NCI-H187 (cell line): ENCODE results near the gene ADARB2.
"Not testable (repeated sequence)": the region's sequence is repeated elsewhere in the genome, so short reads cannot be mapped to it uniquely, and the experiment has no call there.

ENCODE experiments used
- DNase-seq, 2 experiments: peaks; one replicate each; lab custom pipeline; 2025; lab: John Stamatoyannopoulos, UW

Gene ADARB2

DNA sequence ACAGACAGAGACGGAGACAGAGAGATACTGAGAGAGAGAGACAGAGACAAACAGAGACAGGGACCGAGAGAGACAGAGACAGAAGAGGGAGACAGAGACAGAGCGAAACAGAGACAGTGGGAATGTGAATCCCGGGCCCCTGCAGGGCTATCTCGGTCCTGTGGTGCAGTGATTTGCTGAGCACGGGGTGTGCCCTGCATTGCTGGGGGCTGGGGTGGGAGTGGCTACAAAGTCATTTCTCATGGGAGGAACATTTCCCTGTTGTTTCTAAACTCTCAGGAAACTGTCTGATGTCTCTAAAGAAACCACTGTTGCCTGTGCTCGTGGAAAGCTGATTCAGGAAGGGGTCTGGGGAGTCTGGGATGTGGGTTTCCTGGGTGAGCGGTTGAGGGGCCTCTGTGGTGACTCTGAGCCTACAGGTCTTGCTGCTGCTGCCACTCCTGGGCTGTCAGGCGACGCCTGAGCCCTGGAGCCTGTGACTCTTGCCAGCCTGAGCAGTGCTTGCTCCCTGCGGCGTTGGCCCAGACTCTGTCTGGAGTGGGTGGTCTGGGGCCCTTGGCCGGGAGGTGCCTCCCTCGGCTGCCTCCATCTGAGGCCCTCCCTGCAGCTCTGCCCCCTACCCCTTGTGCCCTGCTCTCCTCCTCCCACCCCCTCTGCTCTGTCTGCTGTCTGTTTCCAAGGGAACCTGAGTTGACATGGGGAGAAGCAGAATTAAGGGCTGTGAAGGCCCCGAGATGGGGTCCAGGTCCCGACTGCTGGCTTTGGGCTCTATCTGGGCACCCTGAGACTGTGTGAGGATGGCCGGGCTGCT lies 389.2 kb downstream of the ADARB2 start:
- DNase-seq, result no peak

DNA sequence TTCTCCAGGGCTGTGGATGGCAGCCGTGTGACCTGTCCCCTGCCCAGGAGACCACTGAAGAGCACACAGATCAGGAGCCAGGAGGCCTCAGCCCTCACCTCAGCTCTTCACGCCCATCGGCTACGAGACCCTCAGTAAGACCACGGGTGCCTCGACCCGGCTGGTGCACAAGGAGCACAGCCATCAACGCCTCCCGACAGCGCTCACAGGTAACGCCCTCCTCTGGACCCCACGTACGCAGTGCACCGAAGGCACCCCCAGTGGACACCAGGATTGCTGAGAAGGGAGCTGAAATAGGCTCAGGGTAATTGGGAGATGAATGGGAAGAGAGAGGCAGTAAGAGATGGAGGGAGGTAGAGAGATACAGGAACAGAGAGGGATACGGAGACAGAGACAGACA lies 389.8 kb downstream of the ADARB2 start:
- no peak for DNase-seq

DNA sequence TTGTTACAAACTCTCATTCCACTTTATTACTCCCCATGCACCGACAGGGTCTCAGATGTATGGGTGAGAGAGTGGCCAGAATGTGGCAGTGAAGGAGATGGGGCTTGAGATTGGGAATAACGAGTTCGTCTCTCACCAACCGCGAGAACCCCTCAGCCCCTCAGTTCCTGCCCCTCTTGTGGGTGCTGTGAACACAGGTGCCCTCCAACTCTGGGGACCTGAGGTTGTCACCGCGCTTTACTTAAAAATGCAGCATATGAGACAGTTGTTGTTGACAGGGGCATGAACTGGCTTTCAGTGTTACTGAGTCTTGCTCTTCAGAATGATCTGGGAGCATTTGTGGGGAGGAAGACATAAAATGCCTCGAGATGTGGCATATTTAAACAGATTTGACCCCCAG lies 391.1 kb downstream of the ADARB2 start:
- no peak for DNase-seq

DNA sequence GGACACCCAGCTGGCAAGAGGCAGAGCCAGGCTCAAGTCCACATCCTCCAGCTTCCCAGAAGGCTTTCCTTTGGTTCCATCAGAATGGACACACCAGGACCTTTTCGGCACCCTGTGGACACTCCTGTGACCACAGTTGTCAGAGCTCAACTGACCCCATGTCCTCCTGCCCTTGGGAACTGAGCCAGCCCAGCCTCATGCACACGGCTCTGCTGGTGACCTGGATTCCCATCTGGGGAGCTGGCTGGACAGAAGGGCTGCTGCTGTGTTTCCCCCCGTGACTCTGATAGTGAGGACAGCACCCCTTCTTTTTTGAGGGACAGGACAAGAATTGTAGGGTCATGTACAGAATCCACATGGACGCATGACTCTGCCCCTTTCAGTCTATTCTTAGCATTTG lies 392.0 kb downstream of the ADARB2 start:
- no peak for DNase-seq

DNA sequence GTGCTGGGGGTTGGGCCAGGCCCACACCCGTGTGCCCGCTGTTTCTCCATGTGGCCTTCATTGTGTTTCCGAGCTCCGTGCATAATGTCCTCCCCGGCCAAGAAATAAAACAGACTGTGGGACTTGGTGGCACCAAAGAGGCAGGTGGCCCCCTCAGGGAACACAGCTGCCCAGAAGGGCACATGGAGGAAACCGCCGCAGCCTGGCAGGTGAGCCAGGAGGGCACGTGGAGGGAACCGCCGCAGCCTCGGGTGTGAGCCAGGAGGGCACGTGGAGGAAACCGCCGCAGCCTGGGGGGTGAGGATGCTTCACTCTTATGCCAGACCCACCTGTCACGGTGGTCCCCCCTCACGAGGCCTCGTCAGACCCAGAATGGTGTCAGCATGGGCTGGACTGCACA lies 392.5 kb downstream of the ADARB2 start:
- DNase-seq, result no peak

DNA sequence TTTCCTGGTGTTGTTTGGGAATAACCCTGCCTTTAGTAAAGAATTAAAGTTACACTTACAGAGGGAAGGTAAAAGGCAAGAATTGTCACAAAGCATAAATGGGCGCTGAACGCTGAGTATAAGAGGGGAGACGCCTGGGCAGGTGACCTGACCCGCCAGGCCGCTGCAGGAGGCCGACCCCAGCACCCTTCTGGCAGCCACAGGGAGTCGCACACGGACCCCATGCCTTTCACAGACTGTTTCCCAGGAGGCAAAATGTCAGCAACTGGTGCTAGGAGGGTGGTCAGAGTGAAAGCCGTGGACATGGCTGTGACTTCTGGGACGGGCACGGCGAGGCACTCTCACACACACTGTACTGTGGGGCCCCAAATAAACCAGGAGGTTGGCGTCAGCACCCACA lies 392.9 kb downstream of the ADARB2 start:
- no peak for DNase-seq

DNA sequence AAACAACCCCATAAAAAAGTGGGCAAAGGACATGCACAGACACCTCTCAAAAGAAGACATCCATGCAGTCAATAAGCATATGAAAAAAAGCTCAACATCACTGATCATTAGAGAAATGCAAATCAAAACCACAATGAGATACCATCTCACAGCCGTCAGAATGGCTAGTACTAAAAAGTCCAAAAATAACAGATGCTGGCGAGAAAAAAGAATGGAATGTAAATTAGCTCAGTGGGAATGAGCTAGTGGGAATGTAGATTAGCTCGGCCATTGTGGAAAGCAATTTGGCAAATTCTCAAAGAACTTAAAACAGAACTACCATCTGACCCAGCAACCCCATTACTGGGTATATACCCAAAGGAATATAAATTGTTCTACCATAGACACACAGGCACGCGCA lies 394.1 kb downstream of the ADARB2 start:
- DNase-seq, result no peak

DNA sequence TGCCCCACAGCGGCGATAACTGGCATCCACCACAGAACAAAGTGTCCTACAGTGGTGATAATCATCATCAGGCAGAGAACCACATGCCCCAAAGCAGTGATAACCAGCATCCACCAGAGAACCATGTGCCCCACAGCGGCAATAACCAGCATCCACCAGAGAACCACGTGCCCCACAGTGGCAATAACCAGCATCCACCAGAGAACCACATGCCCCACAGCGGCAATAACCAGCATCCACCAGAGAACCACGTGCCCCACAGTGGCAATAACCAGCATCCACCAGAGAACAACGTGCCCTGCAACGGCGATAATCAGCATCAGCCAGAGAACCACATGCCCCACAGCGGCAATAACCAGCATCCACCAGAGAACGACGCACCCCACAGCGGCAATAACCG lies 396.3 kb downstream of the ADARB2 start:
- not testable (repeated sequence) for DNase-seq

DNA sequence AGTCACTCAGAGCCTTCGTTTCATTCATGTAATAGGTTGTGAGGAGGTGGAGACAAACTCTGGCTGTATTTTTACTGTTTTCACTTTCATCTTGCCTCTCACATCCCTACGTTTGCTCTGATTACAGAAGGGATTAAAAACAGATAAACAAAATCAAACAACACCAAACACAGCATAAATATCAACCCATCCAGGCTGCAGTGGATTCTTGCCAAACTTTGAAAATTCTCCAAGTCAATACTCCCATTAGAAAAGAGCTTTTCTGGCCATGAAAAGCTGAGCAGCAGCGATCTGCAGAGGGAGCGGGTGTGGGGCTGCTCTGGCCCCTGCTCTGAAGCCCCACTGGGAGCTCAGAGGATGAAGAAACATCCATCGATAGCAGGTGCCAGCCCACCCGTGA lies 397.9 kb downstream of the ADARB2 start:
- no peak for DNase-seq

DNA sequence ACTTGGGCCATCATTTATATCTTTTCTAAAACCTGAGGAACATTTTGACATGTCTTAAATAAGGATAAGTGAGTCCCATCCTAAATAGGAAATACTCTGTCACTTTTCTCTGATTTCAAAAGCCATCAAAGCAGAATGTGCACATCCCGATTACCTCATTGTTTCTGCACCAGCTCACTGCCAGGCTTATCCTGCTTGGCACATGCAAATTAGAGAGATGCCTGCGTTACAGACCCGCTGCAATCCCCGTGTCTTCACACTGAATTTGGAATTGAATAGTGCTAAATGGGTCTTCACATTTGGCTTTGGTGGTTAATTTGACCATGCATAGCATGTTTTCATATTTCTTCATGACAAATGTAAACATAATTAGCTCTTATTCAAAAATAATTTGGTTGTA lies 401.7 kb downstream of the ADARB2 start:
- no peak for DNase-seq

DNA sequence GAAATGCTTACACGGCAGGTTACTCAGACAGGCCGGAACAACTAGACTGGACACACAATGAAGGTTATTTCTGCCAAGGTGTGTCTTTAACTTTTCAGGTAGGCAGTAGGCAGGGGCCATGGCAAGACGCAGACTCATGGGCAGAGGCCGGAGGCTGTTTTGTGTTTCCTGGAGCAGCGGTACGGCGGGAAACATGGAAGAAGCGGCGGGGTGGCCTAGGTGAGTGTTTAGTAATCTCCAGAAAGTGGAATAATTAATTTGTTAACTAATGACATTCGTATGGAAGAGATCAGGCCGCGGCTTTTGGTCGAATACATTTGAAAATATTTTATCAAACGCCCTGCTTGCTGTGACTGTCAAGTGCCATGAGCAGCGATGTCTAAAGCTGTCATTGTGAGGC lies 403.3 kb downstream of the ADARB2 start:
- no peak for DNase-seq

DNA sequence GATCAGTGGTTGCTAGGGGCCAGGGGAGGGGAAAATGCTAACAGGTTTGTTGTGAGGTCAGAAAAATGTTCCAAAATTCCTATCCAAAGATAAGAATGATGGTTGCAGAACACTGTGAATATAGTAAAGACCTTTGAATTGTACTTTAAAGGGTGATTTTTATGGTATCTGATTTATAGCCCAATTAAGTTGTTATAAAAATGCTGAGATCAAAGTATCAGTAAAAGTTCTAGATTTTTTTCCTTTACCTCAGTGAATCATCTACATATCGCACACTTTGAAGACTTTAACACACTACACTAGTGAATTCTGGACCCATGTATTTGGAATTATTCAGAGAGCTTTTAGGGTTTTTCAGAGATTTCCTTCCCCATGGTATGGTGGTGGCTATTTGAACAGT lies 405.8 kb downstream of the ADARB2 start:
- no peak for DNase-seq

DNA sequence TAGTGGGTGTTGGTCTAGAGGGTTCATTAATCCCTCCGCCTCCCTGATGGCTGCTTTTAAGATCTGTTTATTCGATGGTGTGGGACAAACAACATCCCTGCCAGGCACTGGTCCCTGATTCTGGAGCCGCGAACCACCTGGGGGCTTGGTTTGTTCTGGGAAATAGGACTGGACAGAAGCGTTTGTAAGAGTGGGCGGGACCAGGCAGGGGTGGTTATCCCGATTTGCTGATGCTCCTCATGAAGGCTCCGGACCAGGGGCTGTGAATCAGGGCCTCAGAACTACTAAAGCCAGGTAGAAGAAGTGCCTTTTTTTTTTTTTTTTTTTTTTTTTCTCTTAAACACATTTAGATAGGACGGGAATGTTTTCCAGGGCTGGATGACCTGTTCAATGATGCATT lies 407.7 kb downstream of the ADARB2 start:
- DNase-seq, result no peak

DNA sequence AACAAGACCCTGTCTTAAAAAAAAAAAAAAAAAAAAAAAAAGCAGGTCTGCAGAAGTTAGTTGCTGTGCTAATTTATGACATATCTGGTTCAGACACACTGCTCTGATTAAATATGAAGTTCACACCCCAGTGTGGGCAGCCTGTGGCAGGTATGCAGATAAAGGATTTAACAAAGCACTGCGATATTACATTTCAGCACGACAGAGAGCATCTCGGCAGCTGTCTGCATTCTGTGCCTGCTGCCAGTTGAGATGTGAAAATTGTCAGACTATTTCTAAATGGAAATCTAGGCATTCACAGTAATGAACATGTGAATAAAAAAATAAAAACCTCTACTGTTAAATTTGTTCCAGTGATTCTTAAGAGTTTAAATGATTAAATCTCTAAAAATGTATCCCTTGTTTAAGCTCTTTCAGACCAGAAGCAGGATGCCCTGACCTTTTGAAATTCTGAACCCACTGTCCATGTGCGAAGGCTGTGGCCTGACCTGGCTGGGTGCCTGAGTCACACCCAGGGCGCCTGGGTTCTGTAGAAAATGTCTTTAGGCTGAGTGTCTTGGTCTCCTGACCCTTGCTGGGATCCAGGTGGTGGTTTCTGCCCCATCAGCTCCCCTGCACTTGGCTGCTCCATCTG lies 408.2 kb downstream of the ADARB2 start:
- no peak for DNase-seq

DNA sequence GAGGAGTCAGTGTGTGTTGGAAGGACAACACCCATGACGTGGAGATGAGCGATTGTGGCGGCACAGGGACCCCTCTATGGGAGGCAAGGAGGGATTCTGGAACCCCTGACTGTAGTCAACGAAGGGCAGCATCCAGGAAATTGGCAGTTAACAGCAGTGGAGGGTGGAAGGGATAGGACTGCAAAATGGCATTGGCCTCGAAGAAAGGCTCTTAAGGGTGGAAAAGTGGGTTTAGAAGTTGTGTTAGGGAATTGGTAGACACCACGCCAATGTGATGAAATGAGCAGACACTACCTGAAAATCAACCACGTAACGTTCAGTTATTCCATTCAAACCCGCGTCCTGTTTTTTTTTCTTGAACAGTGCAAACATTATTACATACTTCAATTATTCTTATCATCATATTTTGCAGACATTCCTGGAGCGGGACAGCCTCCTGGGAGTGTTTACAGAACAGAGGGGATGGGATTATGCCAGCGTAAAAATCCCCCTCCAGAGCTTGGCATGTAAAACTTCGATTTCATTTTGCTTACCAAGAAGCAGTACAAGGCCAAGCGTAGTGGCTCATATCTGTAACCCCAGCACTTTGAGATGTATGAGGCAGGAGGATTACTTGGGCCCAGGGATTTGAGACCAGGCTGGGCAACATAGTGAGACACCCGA lies 409.0 kb downstream of the ADARB2 start:
- no peak for DNase-seq

DNA sequence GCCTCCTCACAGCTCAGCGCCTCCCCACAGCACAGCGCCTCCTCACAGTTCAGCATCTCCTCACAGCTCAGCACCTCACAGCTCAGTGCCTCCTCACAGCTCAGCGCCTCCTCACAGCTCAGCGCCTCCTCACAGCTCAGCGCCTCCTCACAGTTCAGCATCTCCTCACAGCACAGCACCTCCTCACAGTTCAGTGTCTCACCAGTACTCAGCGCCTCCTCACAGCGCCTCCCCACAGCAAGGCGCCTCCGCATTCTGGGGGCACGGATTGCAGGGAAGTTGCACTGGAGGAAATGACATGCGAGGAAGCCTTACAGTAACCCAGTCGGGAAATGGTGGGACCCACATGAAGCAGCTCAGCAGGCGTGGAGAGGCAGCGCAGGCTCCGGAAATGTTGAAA lies 409.6 kb downstream of the ADARB2 start:
- no peak for DNase-seq

DNA sequence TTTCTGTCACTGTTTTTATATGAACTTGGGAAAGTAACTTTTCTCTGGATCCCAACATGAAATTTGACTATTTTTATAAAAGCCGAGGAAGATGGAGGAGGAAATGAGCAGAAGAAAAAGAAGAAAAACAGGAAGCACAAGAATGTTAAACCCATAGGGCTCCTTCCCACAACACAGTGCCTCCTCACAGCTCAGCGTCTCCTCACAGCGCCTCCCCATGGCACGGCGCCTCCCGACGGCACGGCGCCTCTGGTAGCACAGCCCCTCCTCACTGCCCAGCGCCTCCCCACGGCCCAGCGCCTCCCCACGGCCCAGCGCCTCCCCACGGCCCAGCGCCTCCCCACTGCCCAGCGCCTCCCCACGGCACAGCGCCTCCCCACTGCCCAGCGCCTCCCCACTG lies 410.8 kb downstream of the ADARB2 start:
- not testable (repeated sequence) for DNase-seq

DNA sequence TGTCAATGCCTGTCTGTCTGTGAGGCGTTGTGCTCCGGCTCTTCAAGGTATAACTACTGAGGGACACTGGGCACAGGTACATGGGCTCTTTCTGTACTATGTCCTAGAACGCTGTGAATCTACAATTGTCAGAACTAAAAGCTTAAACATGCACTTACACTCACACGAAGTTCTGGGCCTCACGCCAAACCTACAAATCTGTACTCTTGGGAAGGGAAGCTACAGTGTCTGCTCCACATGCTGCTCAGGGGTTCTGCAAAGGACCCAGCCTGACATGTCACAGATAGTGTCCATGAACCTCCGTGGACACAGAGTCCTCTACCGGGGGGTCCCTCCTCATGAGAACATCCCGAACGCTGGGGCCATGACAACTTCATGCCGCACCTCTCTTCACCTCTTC lies 412.4 kb downstream of the ADARB2 start:
- DNase-seq, result no peak

DNA sequence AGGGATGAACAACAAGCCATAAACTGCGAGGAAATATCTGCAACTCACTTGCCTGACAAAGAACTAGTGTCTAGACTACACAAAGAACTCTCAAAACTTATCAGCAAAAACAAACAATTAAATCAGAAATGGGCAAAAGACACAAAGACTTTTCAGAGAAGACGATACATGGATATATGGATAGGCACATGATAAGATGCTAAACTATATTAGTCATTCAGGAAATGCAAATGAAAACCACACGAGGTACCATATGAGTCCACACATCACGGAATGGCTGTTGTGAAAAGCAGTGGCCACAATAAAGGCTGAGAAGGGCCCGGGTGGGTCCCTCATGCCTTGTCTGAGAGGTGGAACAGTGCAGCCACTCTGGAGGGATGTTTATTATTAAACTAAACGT lies 413.4 kb downstream of the ADARB2 start:
- no peak for DNase-seq

DNA sequence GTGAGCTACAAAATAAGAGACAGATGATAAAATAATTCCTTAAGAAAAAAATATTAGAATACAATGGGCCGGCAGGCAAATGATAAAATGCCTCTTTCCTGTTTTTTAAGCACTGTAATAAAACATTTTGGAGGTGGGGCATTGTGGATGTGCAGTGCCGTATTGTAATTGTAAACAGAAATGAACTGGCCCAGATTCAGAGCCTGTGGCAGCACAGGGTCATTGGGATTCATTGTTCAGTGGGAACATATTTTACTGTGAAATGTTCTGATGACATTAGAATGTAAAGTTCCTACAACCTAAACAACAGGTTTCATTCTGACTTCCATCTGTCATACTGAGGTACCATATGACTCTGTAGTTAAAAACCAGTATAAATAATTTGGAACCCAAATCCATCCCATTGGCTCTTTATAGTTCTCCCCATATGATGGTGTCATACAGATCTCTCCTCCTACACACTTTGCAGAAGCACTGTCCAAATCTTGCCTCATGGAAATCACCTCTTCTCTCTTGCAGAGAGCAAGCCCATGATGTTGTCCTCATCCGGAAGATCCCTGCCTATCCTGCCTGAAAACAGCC lies 416.5 kb downstream of the ADARB2 start:
- no peak for DNase-seq

DNA sequence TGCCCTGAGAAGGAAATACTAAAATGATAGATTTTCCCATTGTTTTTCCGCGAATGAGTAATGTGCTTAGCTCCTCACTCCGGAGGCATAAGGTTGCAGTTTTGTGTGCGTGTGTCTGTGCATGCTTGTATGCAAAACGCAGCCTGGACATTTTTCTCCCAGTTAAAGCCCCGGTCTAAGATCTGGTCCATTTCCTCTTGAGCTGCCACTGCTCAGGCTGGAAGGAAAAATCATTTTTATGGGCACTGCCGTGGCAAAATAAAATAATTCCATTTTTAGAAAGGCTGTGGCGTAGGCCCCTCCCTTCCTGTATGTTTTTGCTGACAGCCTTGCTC lies 420.5 kb downstream of the ADARB2 start:
- DNase-seq, result no peak

DNA sequence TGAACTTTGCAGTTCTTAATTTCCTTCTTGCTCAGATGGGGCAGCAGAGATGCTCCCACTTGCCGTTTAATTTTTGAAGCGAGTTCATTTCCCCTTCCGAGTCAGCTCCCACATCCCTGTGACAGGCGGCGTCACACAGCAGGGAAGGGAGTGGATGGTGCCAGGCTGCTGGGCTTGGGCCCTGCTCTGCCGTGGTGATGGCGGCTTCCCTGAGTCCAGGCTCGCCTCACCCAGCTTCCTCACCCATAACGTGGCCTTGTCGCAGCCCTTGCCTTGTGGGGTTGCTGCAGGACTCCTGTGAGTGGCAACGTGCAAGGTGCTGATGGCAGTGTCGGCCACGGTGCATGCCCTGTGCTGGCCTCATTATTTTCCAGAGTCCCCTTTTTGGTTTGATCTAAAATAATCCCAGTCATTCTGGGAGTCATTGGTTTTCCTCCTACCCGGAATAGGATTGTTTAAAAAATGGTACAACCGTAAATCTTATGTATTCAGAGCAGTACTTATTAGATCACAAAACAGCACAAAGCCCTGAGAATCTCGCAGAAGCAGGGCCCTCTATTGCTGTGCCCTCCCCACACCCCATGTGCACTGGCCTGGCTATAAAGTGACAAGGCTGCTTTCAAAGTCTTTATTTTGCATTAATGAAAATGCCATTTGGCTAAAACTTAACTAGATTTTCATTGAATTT lies 421.1 kb downstream of the ADARB2 start:
- peak in 1 of 2 experiments; percentile 43 for DNase-seq
